Spleen (tissue), 11 donors: Measurements from ENCODE around the gene SBNO1. TPM values are rescaled to one million over a fixed set of nuclear protein-coding genes. Genes with fewer than 3 reads are reported as not detected.

Experiments
- DNase-seq: peaks from one replicate; pipeline ENCODE4 v3.0.0-alpha.2; 2020
- H3K27ac ChIP-seq, 8 donors: fragments of 200-600 bp; sonication (generic) in 7 of 8; 1 replicate in 4 of 8; 2 replicates in 4 of 8; pipeline versions ENCODE4 v1.5.0 to v1.8.0; 2016 to 2021; ENCODE audit warnings: inconsistent platforms in 4 of 8, mild to moderate bottlenecking in 4 of 8, moderate library complexity in 1 of 8
- H3K27me3 ChIP-seq, 7 donors: fragments of 200-600 bp; sonication (generic) in 6 of 7; replicated peaks in 1 of 7; 1 replicate in 4 of 7; 2 replicates in 3 of 7; pipeline versions ENCODE4 v1.5.0 to v1.8.0; 2016 to 2021; ENCODE audit warnings: inconsistent platforms in 3 of 7, mild to moderate bottlenecking in 1 of 7
- H3K36me3 ChIP-seq, 6 donors: fragments of 200-600 bp; sonication (generic) in 5 of 6; 1 replicate in 4 of 6; 2 replicates in 2 of 6; pipeline versions ENCODE4 v1.5.0 to v1.8.0; 2016 to 2021; ENCODE audit warnings: inconsistent platforms in 2 of 6
- H3K4me1 ChIP-seq, 6 donors: fragments of 200-600 bp; sonication (generic) in 5 of 6; 1 replicate in 3 of 6; 2 replicates in 3 of 6; pipeline versions ENCODE4 v1.5.0 to v1.8.0; 2016 to 2021; ENCODE audit warnings: inconsistent platforms in 3 of 6
- H3K4me3 ChIP-seq, 8 donors: fragments of 200-600 bp; sonication (generic) in 7 of 8; 1 replicate in 4 of 8; 2 replicates in 4 of 8; pipeline versions ENCODE4 v1.5.0 to v1.8.0; 2016 to 2021; ENCODE audit warnings: inconsistent platforms in 4 of 8, mild to moderate bottlenecking in 4 of 8, moderate library complexity in 2 of 8
- H3K9me3 ChIP-seq, 8 donors: fragments of 200-600 bp; sonication (generic) in 7 of 8; 1 replicate in 4 of 8; 2 replicates in 4 of 8; pipeline versions ENCODE4 v1.5.0 to v1.8.0; 2016 to 2021; ENCODE audit warnings: inconsistent platforms in 4 of 8
- POLR2A ChIP-seq, 3 donors: fragments of 450-650 bp; IDR thresholded peaks; one replicate each; pipeline ENCODE4 v1.5.1; 2017; ENCODE audit warnings: antibody characterized with exemption in 3 of 3, mild to moderate bottlenecking in 1 of 3
- POLR2AphosphoS5 ChIP-seq, 3 donors: sonication (generic); formaldehyde crosslinking; IDR thresholded peaks; one replicate each; pipeline ENCODE4 v1.5.1; 2017; ENCODE audit warnings: antibody characterized with exemption in 3 of 3
- WGBS, 5 donors: extraction: QIAGEN DNeasy Blood & Tissue Kit in 3 of 5; methylation state at CpG; one replicate each; pipeline versions ENCODE4 v1.1.5 to v1.1.7; 2013 to 2018; 5-methylcytosine and 5-hydroxymethylcytosine counted together
- intact Hi-C: fragments of 100-400 bp; cut with DNase I; formaldehyde crosslinking; loops from one replicate; pipeline ENCODE4 v1.15.0; 2023; ENCODE audit warnings: low total_unique reads
- polyA plus RNA-seq, 3 donors: library from polyadenylated mRNA; stranded (reverse); fragments of 200-250 nt; gene quantifications; one replicate each; pipeline ENCODE4 v1.2.1, GENCODE V29; 2013
- total RNA-seq, 7 donors: library from RNA; depleted of rRNA in 3 of 7; stranded (reverse); fragments of >200 nt in 3 of 7; fragmentation: NEBNext Ultra II Directional in 4 of 7; extraction: Animal tissue kit (Norgen Biotek cat#: 25700) in 4 of 7; gene quantifications; one replicate each; pipeline versions ENCODE4 v1.1.0 to v1.2.1, GENCODE V29; 2016 to 2021
- TF ChIP-seq, protein P1 (sequence below), 11 experiments: fragments of 200-600 bp in 7 of 11; fragments of 450-650 bp in 4 of 11; sonication (generic) in 4 of 11; IDR thresholded peaks in 8 of 11; conservative IDR thresholded peaks in 3 of 11; 1 replicate in 7 of 11; 2 replicates in 4 of 11; pipeline versions ENCODE4 v1.4.0 to v1.8.0; 2016 to 2021; ENCODE audit warnings: antibody characterized with exemption in 11 of 11, inconsistent platforms in 4 of 11, mild to moderate bottlenecking in 1 of 11
- donor health status: healthy with polysubstance abuse.
- donor health status: DM: no; HTN: no; CAD: no; lungs with moderate emphysema.
- donor health status: DM: no; HTN: no; CAD: no.
- donor health status: Bipolar disorder and iron deficiency.
- donor health status: healthy.
- donor health status: DM: no; HTN: no; CAD: no.
- donor health status: DM: yes; HTN: yes; CAD: no.

Gene SBNO1
- total and polyA plus RNA-seq, 10 donors, result 4.1 to 35.0 (median 28.9) TPM

DNA sequence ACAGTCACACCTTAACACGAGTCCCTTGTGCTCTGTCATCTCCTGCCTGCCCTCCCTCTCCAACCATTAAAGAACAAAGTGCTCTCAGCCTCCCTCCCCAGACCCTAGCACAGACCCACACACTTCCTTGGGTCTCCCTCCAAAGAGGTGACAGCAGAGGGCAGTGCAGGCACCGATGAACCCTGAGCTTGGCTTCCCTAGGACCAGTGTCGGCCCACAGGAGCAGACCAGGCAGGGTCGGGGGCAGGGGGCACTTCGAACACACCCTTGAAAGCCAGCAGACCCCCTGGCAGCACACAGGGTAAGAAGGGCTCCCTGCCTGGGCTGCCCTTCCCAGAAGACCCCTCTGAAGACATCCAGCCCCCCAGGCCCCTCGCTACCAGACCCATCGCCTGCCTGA, 100.0 kb downstream of the SBNO1 start:
- no peaks in the 10 kb centered on the region for H3K27me3 ChIP-seq
- H3K36me3 ChIP-seq, result peaks cover 0 to 76% (median 12%) of the 10 kb centered on the region in 6 donors
- H3K9me3 ChIP-seq, result no peaks in the 10 kb centered on the region
- no peak overlapping the region for H3K4me3 ChIP-seq
- intact Hi-C loops, result no loop called here
- no peak overlapping the region for H3K27ac ChIP-seq
- no peak for DNase-seq
- WGBS, 5 donors, result 47 to 61% (median 60%) methylated on average over 7 of the region's 7 CpGs
- TF ChIP-seq, protein P1, sequence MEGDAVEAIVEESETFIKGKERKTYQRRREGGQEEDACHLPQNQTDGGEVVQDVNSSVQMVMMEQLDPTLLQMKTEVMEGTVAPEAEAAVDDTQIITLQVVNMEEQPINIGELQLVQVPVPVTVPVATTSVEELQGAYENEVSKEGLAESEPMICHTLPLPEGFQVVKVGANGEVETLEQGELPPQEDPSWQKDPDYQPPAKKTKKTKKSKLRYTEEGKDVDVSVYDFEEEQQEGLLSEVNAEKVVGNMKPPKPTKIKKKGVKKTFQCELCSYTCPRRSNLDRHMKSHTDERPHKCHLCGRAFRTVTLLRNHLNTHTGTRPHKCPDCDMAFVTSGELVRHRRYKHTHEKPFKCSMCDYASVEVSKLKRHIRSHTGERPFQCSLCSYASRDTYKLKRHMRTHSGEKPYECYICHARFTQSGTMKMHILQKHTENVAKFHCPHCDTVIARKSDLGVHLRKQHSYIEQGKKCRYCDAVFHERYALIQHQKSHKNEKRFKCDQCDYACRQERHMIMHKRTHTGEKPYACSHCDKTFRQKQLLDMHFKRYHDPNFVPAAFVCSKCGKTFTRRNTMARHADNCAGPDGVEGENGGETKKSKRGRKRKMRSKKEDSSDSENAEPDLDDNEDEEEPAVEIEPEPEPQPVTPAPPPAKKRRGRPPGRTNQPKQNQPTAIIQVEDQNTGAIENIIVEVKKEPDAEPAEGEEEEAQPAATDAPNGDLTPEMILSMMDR (IDR thresholded peaks at IDR 0.05 in 8 of 11, conservative IDR thresholded peaks at IDR 0.05 in 3 of 11), result peak in 1 of 11 experiments; percentile 11
- TF ChIP-seq POLR2A (IDR thresholded peaks at IDR 0.05) (no peak), POLR2AphosphoS5 (IDR thresholded peaks at IDR 0.05) (no peak)
- peaks cover 16 to 28% (median 22%) of the 10 kb centered on the region in 6 donors for H3K4me1 ChIP-seq

DNA sequence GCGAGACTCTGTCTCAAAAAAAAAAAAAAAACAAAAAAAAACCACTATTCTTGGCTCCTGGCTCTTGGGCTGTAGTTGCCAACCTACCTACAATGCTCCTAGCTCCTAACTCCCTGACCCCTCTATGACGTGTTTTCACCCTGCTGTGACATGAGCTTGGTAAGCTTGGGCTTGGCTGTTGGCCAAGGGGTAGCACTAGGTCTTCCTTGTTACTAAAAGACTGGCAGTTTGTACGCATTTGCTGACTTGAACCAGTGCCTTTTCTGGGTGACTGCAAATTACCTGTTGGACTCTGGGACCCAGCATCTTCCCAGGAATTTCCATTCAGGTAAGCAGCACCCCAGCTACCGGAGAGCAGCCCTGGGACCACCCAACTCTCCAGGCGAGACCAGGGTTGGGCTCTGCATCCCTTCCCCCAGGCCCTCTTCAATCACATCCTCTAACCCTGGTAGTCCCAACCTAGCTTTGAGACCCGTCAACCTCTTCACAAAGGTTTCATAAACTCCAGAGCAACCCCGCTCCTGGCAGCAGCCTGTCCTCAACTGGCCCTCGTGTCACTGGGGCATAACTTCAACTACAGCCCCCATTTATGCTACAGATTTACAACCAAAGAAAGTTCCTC, 101.3 kb downstream of the SBNO1 start:
- Histone ChIP-seq H3K4me1 (peaks cover 2 to 14% (median 9%) of the 10 kb centered on the region in 6 donors), H3K4me3 (no peak overlapping the region), H3K27me3 (no peaks in the 10 kb centered on the region), H3K27ac (no peak overlapping the region), H3K36me3 (peaks cover 0 to 89% (median 23%) of the 10 kb centered on the region in 6 donors), H3K9me3 (no peaks in the 10 kb centered on the region)
- TF ChIP-seq, protein P1 (IDR thresholded peaks at IDR 0.05 in 8 of 11, conservative IDR thresholded peaks at IDR 0.05 in 3 of 11), result no peak
- no peak for TF ChIP-seq POLR2A (IDR thresholded peaks at IDR 0.05)
- no peak for TF ChIP-seq POLR2AphosphoS5 (IDR thresholded peaks at IDR 0.05)
- peak; percentile 41 for DNase-seq
- WGBS, 5 donors, result 86 to 91% (median 89%) methylated on average over 7 to 8 of the region's 8 CpGs
- intact Hi-C loops, result no loop called here

DNA sequence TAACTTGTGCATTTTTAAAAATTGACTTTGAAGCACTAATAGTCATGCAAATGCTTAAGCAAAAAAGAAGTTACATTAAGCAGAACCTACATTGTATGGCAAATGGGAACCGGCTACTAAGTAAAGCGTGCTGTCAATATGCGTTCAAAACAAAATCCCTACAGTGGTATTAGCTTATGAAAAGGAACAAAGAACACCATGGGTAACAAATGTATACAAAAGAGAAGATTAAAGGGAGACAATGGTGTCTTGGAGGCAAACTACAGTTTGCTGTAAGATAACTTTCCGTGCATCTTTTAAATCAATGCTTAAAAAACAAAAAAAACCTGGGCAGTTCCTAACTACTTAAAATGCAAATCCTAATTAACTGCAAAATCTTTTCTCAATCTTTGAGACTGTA, 103.5 kb downstream of the SBNO1 start:
- intact Hi-C loops, result no loop called here
- Histone ChIP-seq H3K36me3 (peaks cover 0 to 100% (median 44%) of the 10 kb centered on the region in 6 donors), H3K4me1 (no peaks in the 10 kb centered on the region), H3K4me3 (no peak overlapping the region), H3K9me3 (no peaks in the 10 kb centered on the region), H3K27me3 (no peaks in the 10 kb centered on the region), H3K27ac (no peak overlapping the region)
- 96 to 99% (median 97%) methylated on average over 4 of the region's 4 CpGs for WGBS, 5 donors
- DNase-seq, result no peak
- TF ChIP-seq, protein P1 (IDR thresholded peaks at IDR 0.05 in 8 of 11, conservative IDR thresholded peaks at IDR 0.05 in 3 of 11), result no peak
- TF ChIP-seq POLR2AphosphoS5 (IDR thresholded peaks at IDR 0.05) (no peak), POLR2A (IDR thresholded peaks at IDR 0.05) (no peak)

DNA sequence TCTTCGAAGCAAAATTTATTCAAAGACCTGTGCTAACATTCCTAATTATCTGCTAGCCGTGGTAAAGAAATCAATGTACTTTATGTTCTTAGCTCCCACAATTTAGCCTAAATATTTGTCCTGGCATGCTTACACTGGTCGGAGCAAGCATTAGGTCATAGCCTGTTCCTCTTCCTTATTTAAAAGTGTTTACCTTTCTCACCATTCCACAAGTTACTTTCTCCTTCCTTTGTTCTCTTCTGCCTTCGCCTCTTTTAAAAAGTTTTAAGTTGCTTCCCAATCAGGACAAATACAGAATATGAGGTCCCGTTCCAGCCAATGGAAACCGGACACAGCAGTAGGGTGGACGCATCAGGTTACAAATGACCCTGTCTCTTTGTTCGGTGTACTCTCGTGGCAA, 104.6 kb downstream of the SBNO1 start:
- 82 to 91% (median 84%) methylated on average over 9 of the region's 9 CpGs for WGBS, 5 donors
- no peaks in the 10 kb centered on the region for H3K27me3 ChIP-seq
- H3K4me3 ChIP-seq, result no peak overlapping the region
- H3K36me3 ChIP-seq, result peaks cover 0 to 100% (median 55%) of the 10 kb centered on the region in 6 donors
- no peaks in the 10 kb centered on the region for H3K9me3 ChIP-seq
- intact Hi-C loops, result no loop called here
- no peak for DNase-seq
- H3K4me1 ChIP-seq, result no peaks in the 10 kb centered on the region
- H3K27ac ChIP-seq, result no peak overlapping the region
- TF ChIP-seq, protein P1 (IDR thresholded peaks at IDR 0.05 in 8 of 11, conservative IDR thresholded peaks at IDR 0.05 in 3 of 11), result no peak
- TF ChIP-seq POLR2A (IDR thresholded peaks at IDR 0.05), result no peak
- TF ChIP-seq POLR2AphosphoS5 (IDR thresholded peaks at IDR 0.05), result no peak
